ENCODE data around the gene TIMP1.
"Not testable (repeated sequence)": the region's sequence is repeated elsewhere in the genome, so short reads cannot be mapped to it uniquely, and the experiment has no call there.

The TIMP1 gene

DNA sequence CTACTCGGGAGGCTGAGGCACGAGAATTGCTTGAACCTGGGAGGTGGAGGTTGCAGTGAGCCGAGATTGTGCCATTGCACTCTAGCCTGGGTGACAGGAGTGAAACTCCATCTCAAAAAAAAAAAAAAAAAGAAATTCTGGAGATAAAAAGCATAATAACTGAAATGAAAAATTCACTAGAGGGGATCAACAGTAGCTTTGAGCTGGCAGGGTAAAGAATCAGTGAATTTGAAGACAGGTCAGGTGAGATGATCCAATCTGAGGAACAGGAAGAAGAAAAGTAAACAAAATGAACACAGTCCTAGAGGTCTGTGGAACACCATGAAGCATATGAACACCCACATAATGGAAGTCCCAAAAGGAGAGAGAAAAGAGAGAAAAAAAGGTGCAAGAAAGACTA lies 15.0 kb downstream of the TIMP1 start:
- Histone ChIP-seq H3K4me1 (ENCODE audit: control extremely low read depth in 1 of 4, control insufficient read depth in 4 of 4, insufficient read depth in 4 of 4, low read length in 3 of 4) (no peaks in the 10 kb centered on the region), H3K9me3 (ENCODE audit: control extremely low read depth in 1 of 5, control insufficient read depth in 4 of 5, insufficient read depth in 2 of 5, low read depth in 1 of 5, low read length in 4 of 5) (peaks cover 0 to 10% (median 6%) of the 10 kb centered on the region in 5 experiments), H3K27me3 (replicated peaks in 2 of 5; ENCODE audit: control insufficient read depth in 4 of 5, insufficient read depth in 5 of 5, low read length in 4 of 5) (peaks cover 0 to 2% (median 0%) of the 10 kb centered on the region in 5 experiments), H3K27ac (ENCODE audit: insufficient read depth in 1 of 2, low read depth in 1 of 2, low read length in 2 of 2, poor library complexity in 1 of 2, severe bottlenecking in 2 of 2) (no peak overlapping the region), H3K36me3 (ENCODE audit: control insufficient read depth in 4 of 4, insufficient read depth in 4 of 4, low read length in 3 of 4) (no peaks in the 10 kb centered on the region), H3K4me3 (ENCODE audit: control insufficient read depth in 1 of 7, extremely low read depth in 1 of 7, insufficient read depth in 4 of 7, low read depth in 2 of 7, low read length in 6 of 7) (no peak overlapping the region)
- DNase-seq, result no peak
- WGBS (ENCODE audit: insufficient coverage), result no CpG with 5 or more reads among the region's 3 CpGs
- CTCF ChIA-PET, result no interaction called here
- POLR2A ChIA-PET, result no interaction called here

DNA sequence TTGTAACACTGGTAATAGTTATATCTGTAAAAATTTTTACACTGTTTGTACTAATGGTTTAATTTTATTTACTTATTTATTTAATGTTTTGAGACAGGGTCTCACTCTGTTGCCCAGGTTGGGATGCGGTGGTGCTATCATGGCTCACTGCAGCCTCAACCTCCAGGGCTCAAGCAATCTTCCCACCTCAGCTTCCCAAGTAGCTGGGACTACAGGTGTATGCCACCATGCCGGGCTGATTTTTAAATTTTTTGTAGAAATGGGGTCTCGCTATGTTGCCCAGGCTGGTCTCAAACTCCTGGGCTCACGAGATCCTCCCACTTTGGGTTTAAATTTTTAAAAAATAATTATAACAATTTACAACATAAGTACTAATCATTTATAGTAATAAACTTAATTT lies 20.9 kb downstream of the TIMP1 start:
- POLR2A ChIA-PET; H3K4me3 ChIP-seq (ENCODE audit: control insufficient read depth in 1 of 7, extremely low read depth in 1 of 7, insufficient read depth in 4 of 7, low read depth in 2 of 7, low read length in 6 of 7); CTCF ChIA-PET; H3K27me3 ChIP-seq (replicated peaks in 2 of 5; ENCODE audit: control insufficient read depth in 4 of 5, insufficient read depth in 5 of 5, low read length in 4 of 5); H3K27ac ChIP-seq (ENCODE audit: insufficient read depth in 1 of 2, low read depth in 1 of 2, low read length in 2 of 2, poor library complexity in 1 of 2, severe bottlenecking in 2 of 2); DNase-seq; H3K36me3 ChIP-seq (ENCODE audit: control insufficient read depth in 4 of 4, insufficient read depth in 4 of 4, low read length in 3 of 4); H3K9me3 ChIP-seq (ENCODE audit: control extremely low read depth in 1 of 5, control insufficient read depth in 4 of 5, insufficient read depth in 2 of 5, low read depth in 1 of 5, low read length in 4 of 5): not testable (repeated sequence)
- peaks cover 0 to 11% (median 1%) of the 10 kb centered on the region in 4 experiments for H3K4me1 ChIP-seq (ENCODE audit: control extremely low read depth in 1 of 4, control insufficient read depth in 4 of 4, insufficient read depth in 4 of 4, low read length in 3 of 4)
- WGBS (ENCODE audit: insufficient coverage), result 100% methylated on average over 1 of the region's 4 CpGs

DNA sequence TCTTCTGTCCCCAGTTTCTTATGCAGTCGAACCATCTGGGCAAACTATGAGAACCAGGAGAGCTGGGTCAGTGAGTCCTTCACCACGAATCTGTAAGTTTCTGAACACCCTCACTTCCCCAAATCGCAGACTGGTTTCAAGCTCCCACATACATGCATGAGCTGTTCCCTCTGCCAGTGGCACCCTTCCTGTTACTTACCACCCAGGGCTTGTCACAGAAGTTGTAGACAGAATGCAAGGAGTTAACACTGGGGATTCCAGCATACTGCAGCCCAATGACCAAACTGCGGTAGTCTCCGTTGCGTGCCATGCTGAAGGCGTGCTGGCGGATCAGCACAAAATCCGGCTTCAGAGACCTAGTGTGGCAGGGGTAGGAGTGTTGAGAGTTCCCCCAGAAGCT lies 22.8 kb downstream of the TIMP1 start:
- no peak for DNase-seq
- CTCF ChIA-PET, result interaction anchor here (1.4 kb wide), 1 partner anchor 10 kb away, joined by 4 read pairs; no protein-coding TSS in a partner anchor
- no peak overlapping the region for H3K27ac ChIP-seq (ENCODE audit: insufficient read depth in 1 of 2, low read depth in 1 of 2, low read length in 2 of 2, poor library complexity in 1 of 2, severe bottlenecking in 2 of 2)

DNA sequence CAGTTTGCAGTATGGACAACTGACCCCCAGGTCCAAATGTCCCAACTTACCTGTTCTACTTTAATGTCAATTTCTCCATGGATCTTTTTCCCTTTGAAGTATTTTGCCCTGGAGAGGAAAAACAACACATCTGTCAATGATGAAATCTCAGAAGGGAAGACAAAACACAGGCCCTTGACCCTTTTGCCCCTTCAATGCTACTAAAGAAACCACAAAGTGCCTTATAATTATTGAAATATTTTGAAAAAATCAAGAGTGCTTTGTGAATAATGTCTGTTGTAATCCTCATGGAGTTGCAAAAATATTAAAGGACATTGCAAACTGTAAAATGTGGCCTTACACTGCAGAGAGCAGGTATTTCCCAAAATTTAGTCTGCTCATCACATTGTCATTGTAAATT lies 24.9 kb downstream of the TIMP1 start:
- Histone ChIP-seq H3K4me1 (ENCODE audit: control extremely low read depth in 1 of 4, control insufficient read depth in 4 of 4, insufficient read depth in 4 of 4, low read length in 3 of 4) (peaks cover 0 to 11% (median 8%) of the 10 kb centered on the region in 4 experiments), H3K27ac (ENCODE audit: insufficient read depth in 1 of 2, low read depth in 1 of 2, low read length in 2 of 2, poor library complexity in 1 of 2, severe bottlenecking in 2 of 2) (no peak overlapping the region), H3K27me3 (replicated peaks in 2 of 5; ENCODE audit: control insufficient read depth in 4 of 5, insufficient read depth in 5 of 5, low read length in 4 of 5) (no peaks in the 10 kb centered on the region), H3K9me3 (ENCODE audit: control extremely low read depth in 1 of 5, control insufficient read depth in 4 of 5, insufficient read depth in 2 of 5, low read depth in 1 of 5, low read length in 4 of 5) (peaks cover 0 to 5% (median 0%) of the 10 kb centered on the region in 5 experiments), H3K4me3 (ENCODE audit: control insufficient read depth in 1 of 7, extremely low read depth in 1 of 7, insufficient read depth in 4 of 7, low read depth in 2 of 7, low read length in 6 of 7) (no peak overlapping the region), H3K36me3 (ENCODE audit: control insufficient read depth in 4 of 4, insufficient read depth in 4 of 4, low read length in 3 of 4) (no peaks in the 10 kb centered on the region)
- no peak for DNase-seq
- POLR2A ChIA-PET, result no interaction called here
- CTCF ChIA-PET, result no interaction called here

More for the DNA sequence above, 22.8 kb downstream of the TIMP1 start:
- no peaks in the 10 kb centered on the region for H3K36me3 ChIP-seq (ENCODE audit: control insufficient read depth in 4 of 4, insufficient read depth in 4 of 4, low read length in 3 of 4)
- 82% methylated on average over 8 of the region's 9 CpGs for WGBS (ENCODE audit: insufficient coverage)
- H3K4me3 ChIP-seq (ENCODE audit: control insufficient read depth in 1 of 7, extremely low read depth in 1 of 7, insufficient read depth in 4 of 7, low read depth in 2 of 7, low read length in 6 of 7), result no peak overlapping the region
- POLR2A ChIA-PET, result no interaction called here
- peaks cover 0 to 8% (median 1%) of the 10 kb centered on the region in 5 experiments for H3K9me3 ChIP-seq (ENCODE audit: control extremely low read depth in 1 of 5, control insufficient read depth in 4 of 5, insufficient read depth in 2 of 5, low read depth in 1 of 5, low read length in 4 of 5)
- peaks cover 0 to 2% (median 0%) of the 10 kb centered on the region in 5 experiments for H3K27me3 ChIP-seq (replicated peaks in 2 of 5; ENCODE audit: control insufficient read depth in 4 of 5, insufficient read depth in 5 of 5, low read length in 4 of 5)
- peaks cover 0 to 11% (median 8%) of the 10 kb centered on the region in 4 experiments for H3K4me1 ChIP-seq (ENCODE audit: control extremely low read depth in 1 of 4, control insufficient read depth in 4 of 4, insufficient read depth in 4 of 4, low read length in 3 of 4)

DNA sequence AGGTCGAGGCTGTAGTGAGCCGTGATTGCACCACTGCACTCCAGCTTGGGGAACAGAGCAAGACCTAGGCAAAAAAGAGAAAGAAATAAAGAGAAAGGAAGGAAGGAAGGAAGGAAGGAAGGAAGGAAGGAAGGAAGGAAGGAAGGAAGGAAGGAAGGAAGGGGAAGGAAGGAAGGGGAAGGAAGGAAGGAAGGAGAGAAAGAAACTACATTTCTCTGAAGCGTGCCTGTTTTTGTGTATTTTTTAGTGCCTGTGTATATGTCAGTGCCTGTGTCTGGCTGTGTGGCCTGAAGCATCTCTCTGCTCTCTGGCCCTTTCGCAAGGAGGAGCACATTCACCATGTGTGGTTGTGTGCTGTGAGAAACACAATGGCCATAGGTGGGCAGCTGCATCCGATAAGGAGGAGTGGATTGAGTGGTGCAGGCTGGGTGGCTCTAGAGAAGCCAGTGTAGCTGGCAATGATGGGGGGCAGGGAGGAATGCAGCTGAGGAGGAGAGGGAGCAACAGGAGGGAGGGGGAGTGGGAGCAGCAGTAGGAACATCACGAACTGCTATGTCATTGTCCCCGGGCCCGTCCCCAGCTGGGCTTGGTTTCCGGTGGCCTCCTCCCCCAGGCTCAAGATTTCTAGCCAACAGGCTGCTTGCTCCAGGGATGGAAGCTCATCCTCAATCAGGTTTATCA lies 26.0 kb downstream of the TIMP1 start:
- 61% methylated on average over 8 of the region's 9 CpGs for whole genome bisulfite sequencing (ENCODE audit: insufficient coverage)
- H3K4me3 ChIP-seq (ENCODE audit: control insufficient read depth in 1 of 7, extremely low read depth in 1 of 7, insufficient read depth in 4 of 7, low read depth in 2 of 7, low read length in 6 of 7), result peak overlapping the region in 1 of 7 experiments; percentile 10
- peak in 2 of 3 donors; percentile 42 to 63 for DNase-seq
- POLR2A ChIA-PET, result interaction anchor here (0.9 kb wide), 1 partner anchor 25 kb away, joined by 3 read pairs; no protein-coding TSS in a partner anchor
- CTCF ChIA-PET, result interaction anchor here (1.3 kb wide), 1 partner anchor 25 kb away, joined by 3 read pairs; no protein-coding TSS in a partner anchor
- H3K9me3 ChIP-seq (ENCODE audit: control extremely low read depth in 1 of 5, control insufficient read depth in 4 of 5, insufficient read depth in 2 of 5, low read depth in 1 of 5, low read length in 4 of 5), result peaks cover 0 to 5% (median 0%) of the 10 kb centered on the region in 5 experiments
- H3K36me3 ChIP-seq (ENCODE audit: control insufficient read depth in 4 of 4, insufficient read depth in 4 of 4, low read length in 3 of 4), result no peaks in the 10 kb centered on the region
- no peak overlapping the region for H3K27ac ChIP-seq (ENCODE audit: insufficient read depth in 1 of 2, low read depth in 1 of 2, low read length in 2 of 2, poor library complexity in 1 of 2, severe bottlenecking in 2 of 2)
- H3K27me3 ChIP-seq (replicated peaks in 2 of 5; ENCODE audit: control insufficient read depth in 4 of 5, insufficient read depth in 5 of 5, low read length in 4 of 5), result no peaks in the 10 kb centered on the region
- H3K4me1 ChIP-seq (ENCODE audit: control extremely low read depth in 1 of 4, control insufficient read depth in 4 of 4, insufficient read depth in 4 of 4, low read length in 3 of 4), result peaks cover 0 to 11% (median 8%) of the 10 kb centered on the region in 4 experiments

DNA sequence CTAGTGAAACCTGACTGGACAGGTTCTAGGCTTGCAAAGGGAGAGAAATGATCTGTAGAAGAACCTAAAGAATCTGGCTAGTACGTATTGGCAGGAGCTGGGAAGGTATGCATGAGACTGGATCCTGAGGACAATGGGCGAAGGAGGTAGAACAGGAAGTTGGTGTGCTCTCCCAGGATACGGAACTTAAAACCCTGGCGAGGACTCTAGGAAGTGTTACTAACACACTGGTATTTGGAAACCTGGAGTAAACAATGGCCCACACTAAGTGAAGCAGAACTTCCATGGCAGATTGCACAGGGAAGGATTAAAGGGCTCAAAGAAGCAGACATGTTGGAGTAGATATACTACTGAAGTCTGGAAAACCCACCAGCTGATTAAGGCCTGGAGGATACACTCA lies 28.3 kb downstream of the TIMP1 start:
- Histone ChIP-seq H3K4me1 (ENCODE audit: control extremely low read depth in 1 of 4, control insufficient read depth in 4 of 4, insufficient read depth in 4 of 4, low read length in 3 of 4) (peaks cover 0 to 9% (median 5%) of the 10 kb centered on the region in 4 experiments), H3K27me3 (replicated peaks in 2 of 5; ENCODE audit: control insufficient read depth in 4 of 5, insufficient read depth in 5 of 5, low read length in 4 of 5) (no peaks in the 10 kb centered on the region), H3K27ac (ENCODE audit: insufficient read depth in 1 of 2, low read depth in 1 of 2, low read length in 2 of 2, poor library complexity in 1 of 2, severe bottlenecking in 2 of 2) (no peak overlapping the region), H3K4me3 (ENCODE audit: control insufficient read depth in 1 of 7, extremely low read depth in 1 of 7, insufficient read depth in 4 of 7, low read depth in 2 of 7, low read length in 6 of 7) (no peak overlapping the region), H3K36me3 (ENCODE audit: control insufficient read depth in 4 of 4, insufficient read depth in 4 of 4, low read length in 3 of 4) (no peaks in the 10 kb centered on the region), H3K9me3 (ENCODE audit: control extremely low read depth in 1 of 5, control insufficient read depth in 4 of 5, insufficient read depth in 2 of 5, low read depth in 1 of 5, low read length in 4 of 5) (peaks cover 0 to 5% (median 0%) of the 10 kb centered on the region in 5 experiments)
- DNase-seq, result no peak
- CTCF ChIA-PET, result no interaction called here
- 91% methylated on average over 4 of the region's 4 CpGs for WGBS (ENCODE audit: insufficient coverage)
- POLR2A ChIA-PET, result no interaction called here

DNA sequence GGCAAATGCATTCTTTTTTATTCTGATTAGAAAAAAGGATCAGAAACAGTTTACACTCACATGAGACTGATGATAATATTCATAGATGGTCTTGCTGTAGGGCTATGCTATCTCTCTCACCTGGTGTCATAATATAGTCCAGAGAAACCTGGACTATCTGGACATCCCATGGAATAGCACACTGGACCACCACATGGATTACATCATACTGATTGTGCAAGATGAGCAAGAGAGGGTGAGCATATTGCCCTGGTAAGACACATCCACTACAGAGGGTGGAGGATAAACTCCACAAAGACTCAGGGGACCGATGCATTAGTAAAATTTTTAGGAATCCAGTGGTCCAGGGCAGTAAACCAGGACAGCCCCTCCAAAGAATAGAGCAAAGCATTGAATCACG lies 29.3 kb downstream of the TIMP1 start:
- POLR2A ChIA-PET, result no interaction called here

More for the DNA sequence above, 29.3 kb downstream of the TIMP1 start:
- Histone ChIP-seq H3K4me3 (ENCODE audit: control insufficient read depth in 1 of 7, extremely low read depth in 1 of 7, insufficient read depth in 4 of 7, low read depth in 2 of 7, low read length in 6 of 7) (no peak overlapping the region), H3K27ac (ENCODE audit: insufficient read depth in 1 of 2, low read depth in 1 of 2, low read length in 2 of 2, poor library complexity in 1 of 2, severe bottlenecking in 2 of 2) (no peak overlapping the region), H3K4me1 (ENCODE audit: control extremely low read depth in 1 of 4, control insufficient read depth in 4 of 4, insufficient read depth in 4 of 4, low read length in 3 of 4) (peaks cover 0 to 9% (median 5%) of the 10 kb centered on the region in 4 experiments), H3K27me3 (replicated peaks in 2 of 5; ENCODE audit: control insufficient read depth in 4 of 5, insufficient read depth in 5 of 5, low read length in 4 of 5) (no peaks in the 10 kb centered on the region), H3K9me3 (ENCODE audit: control extremely low read depth in 1 of 5, control insufficient read depth in 4 of 5, insufficient read depth in 2 of 5, low read depth in 1 of 5, low read length in 4 of 5) (peaks cover 0 to 5% (median 0%) of the 10 kb centered on the region in 5 experiments), H3K36me3 (ENCODE audit: control insufficient read depth in 4 of 4, insufficient read depth in 4 of 4, low read length in 3 of 4) (no peaks in the 10 kb centered on the region)
- no peak for DNase-seq
- 80% methylated on average over 2 of the region's 2 CpGs for WGBS (ENCODE audit: insufficient coverage)
- CTCF ChIA-PET, result no interaction called here
